HCT116 (cell line): ENCODE results near the gene SAE1. TPM values are rescaled to one million over a fixed set of nuclear protein-coding genes. Genes with fewer than 3 reads are reported as not detected.

ENCODE experiments used
- ATAC-seq: fragments of 200-7000 bp; cut with Tn5 transposase; 2 replicates; pipeline ENCODE4 v1.9.1; 2020; ENCODE audit warnings: mild to moderate bottlenecking, moderate library complexity
- BruUV-seq: library from RNA; stranded (reverse); fragments of 400-500 nt; replicated peaks from 2 replicates; lab custom pipeline; 2021; lab: Mats Ljungman, UMichigan
- CTCF ChIA-PET: fragments of 300-600 bp; sonication (Branson Sonifier 250); formaldehyde crosslinking; loops from one replicate; lab custom pipeline; 2021; ENCODE audit warnings: antibody characterized with exemption; lab: Charles Lee
- POLR2A ChIA-PET: fragments of 300-600, 350-600 bp; sonication (Branson Sonifier 250); formaldehyde crosslinking; loops from one replicate; lab custom pipeline; 2021; ENCODE audit warnings: antibody characterized with exemption; lab: Charles Lee
- RAD21 ChIA-PET, 2 experiments: fragments of 300-600 bp; sonication (Branson Sonifier 250); formaldehyde crosslinking; loops; one replicate each; lab custom pipeline; 2023; ENCODE audit warnings: low total read pairs in 2 of 2; ENCODE audit not compliant: uncharacterized antibody in 2 of 2, unreplicated experiment in 2 of 2, low non-redundant PET in 1 of 2; lab: Charles Lee
- DNase-seq: peaks from one replicate; pipeline ENCODE4 v3.0.0-alpha.2; 2010; ENCODE audit warnings: low read depth, low spot score
- H2AFZ ChIP-seq: fragments of 200-600 bp; shearing (Covaris generic), sonication (generic); 2 replicates; pipeline ENCODE4 v1.6.1; 2017; ENCODE audit warnings: low read depth, mixed run types, mixed read lengths, antibody characterized with exemption, low read length; ENCODE audit not compliant: poor library complexity, severe bottlenecking
- H3K27ac ChIP-seq: 2 replicates; pipeline ENCODE4 v1.5.1; 2012; ENCODE audit warnings: low read depth, low read length
- H3K27me3 ChIP-seq: fragments of 200-600 bp; sonication (generic); 2 replicates; pipeline ENCODE4 v1.6.1; 2016; ENCODE audit warnings: mixed run types, low read length, mixed read lengths; ENCODE audit not compliant: insufficient read depth
- H3K36me3 ChIP-seq, 2 experiments: fragments of 200-500 bp in 1 of 2; fragments of 200-600 bp in 1 of 2; sonication (Bioruptor generic) in 1 of 2; sonication (generic) in 1 of 2; 2 replicates each; pipeline versions ENCODE4 v1.5.1 to v1.6.1; 2014 to 2016; ENCODE audit warnings: low read length in 2 of 2, inconsistent platforms in 1 of 2, mixed read lengths in 1 of 2, mixed run types in 1 of 2; ENCODE audit not compliant: insufficient read depth in 2 of 2, control insufficient read depth in 1 of 2
- H3K4me1 ChIP-seq, 2 experiments: fragments of 200-600 bp in 1 of 2; sonication (generic) in 1 of 2; 2 replicates each; pipeline versions ENCODE4 v1.5.1 to v1.6.1; 2012 to 2017; ENCODE audit warnings: low read length in 2 of 2, inconsistent platforms in 1 of 2, mild to moderate bottlenecking in 1 of 2, mixed read lengths in 1 of 2, mixed run types in 1 of 2, moderate library complexity in 1 of 2; ENCODE audit not compliant: insufficient read depth in 2 of 2, control insufficient read depth in 1 of 2
- H3K4me2 ChIP-seq: fragments of 200-600 bp; sonication (generic); 2 replicates; pipeline ENCODE4 v1.6.1; 2017; ENCODE audit warnings: mixed run types, low read length, mixed read lengths
- H3K4me3 ChIP-seq, 2 experiments: fragments of 200-600 bp in 1 of 2; sonication (generic) in 1 of 2; replicated peaks in 1 of 2; 2 replicates each; pipeline ENCODE4 v1.5.1; 2011 to 2016; ENCODE audit warnings: low read length in 2 of 2, control low read depth in 1 of 2, low read depth in 1 of 2, mild to moderate bottlenecking in 1 of 2, mixed read lengths in 1 of 2, mixed run types in 1 of 2
- H3K79me2 ChIP-seq: fragments of 200-600 bp; sonication (generic); 2 replicates; pipeline ENCODE4 v1.6.1; 2017; ENCODE audit warnings: mild to moderate bottlenecking, mixed run types, low read length, moderate library complexity, mixed read lengths; ENCODE audit not compliant: insufficient read depth
- H3K9ac ChIP-seq: fragments of 200-600 bp; sonication (generic); 2 replicates; pipeline ENCODE4 v1.6.1; 2016; ENCODE audit warnings: low read length, mixed read lengths
- H3K9me2 ChIP-seq: fragments of 200-600 bp; sonication (generic), shearing (Covaris generic); 2 replicates; pipeline ENCODE4 v1.6.1; 2017; ENCODE audit warnings: mixed run types, mild to moderate bottlenecking, moderate library complexity; ENCODE audit not compliant: insufficient read depth
- H3K9me3 ChIP-seq, 2 experiments: fragments of 200-500 bp in 1 of 2; fragments of 200-600 bp in 1 of 2; sonication (Bioruptor generic) in 1 of 2; sonication (generic) in 1 of 2; 2 replicates each; pipeline ENCODE4 v1.6.1; 2014 to 2017; ENCODE audit warnings: low read length in 2 of 2, mixed read lengths in 2 of 2, inconsistent platforms in 1 of 2, low read depth in 1 of 2, mild to moderate bottlenecking in 1 of 2, mixed run types in 1 of 2, moderate library complexity in 1 of 2; ENCODE audit not compliant: control insufficient read depth in 1 of 2, insufficient read depth in 1 of 2
- H4K20me1 ChIP-seq: fragments of 200-600 bp; sonication (generic), shearing (Covaris generic); 2 replicates; pipeline ENCODE4 v1.6.1; 2017; ENCODE audit warnings: mixed run types, mild to moderate bottlenecking, moderate library complexity; ENCODE audit not compliant: insufficient read depth
- CBX3 ChIP-seq: IDR thresholded peaks from 2 replicates; pipeline ENCODE4 v1.6.1; 2012; ENCODE audit warnings: low read depth
- ELF1 ChIP-seq: IDR thresholded peaks from 2 replicates; pipeline ENCODE4 v1.6.1; 2012; ENCODE audit warnings: low read depth, borderline replicate concordance
- EZH2 ChIP-seq: fragments of 200-600 bp; sonication (generic); IDR thresholded peaks from 2 replicates; pipeline ENCODE4 v1.6.1; 2017; ENCODE audit warnings: antibody characterized with exemption, mixed run types
- EZH2phosphoT487 ChIP-seq: fragments of 200-600 bp; IDR thresholded peaks from 2 replicates; pipeline ENCODE4 v1.6.1; 2018; ENCODE audit warnings: antibody characterized with exemption, borderline replicate concordance
- JUND ChIP-seq: IDR thresholded peaks from 2 replicates; pipeline ENCODE4 v1.6.1; 2012
- POLR2A ChIP-seq: IDR thresholded peaks from 2 replicates; pipeline ENCODE4 v1.7.0; 2011; ENCODE audit warnings: borderline replicate concordance; ENCODE audit not compliant: insufficient read depth, insufficient read length; ENCODE audit errors: extremely low read depth
- POLR2AphosphoS5 ChIP-seq: IDR thresholded peaks from 2 replicates; pipeline ENCODE4 v1.6.1; 2011; ENCODE audit warnings: mild to moderate bottlenecking, low read depth, low read length, moderate library complexity
- RAD21 ChIP-seq: IDR thresholded peaks from 2 replicates; pipeline ENCODE4 v1.6.1; 2012; ENCODE audit warnings: low read depth, mild to moderate bottlenecking
- SRF ChIP-seq: IDR thresholded peaks from 2 replicates; pipeline ENCODE4 v1.6.1; 2012; ENCODE audit warnings: low read depth
- YY1 ChIP-seq: IDR thresholded peaks from 2 replicates; pipeline ENCODE4 v1.6.1; 2011; ENCODE audit warnings: low read length, low read depth, moderate library complexity, mild to moderate bottlenecking; ENCODE audit not compliant: insufficient replicate concordance; ENCODE audit errors: extremely low read depth
- ZFX ChIP-seq: fragments of 450-650 bp; IDR thresholded peaks from 2 replicates; pipeline ENCODE4 v1.6.1; 2017
- intact Hi-C: fragments of 100-400 bp; cut with micrococcal nuclease; formaldehyde crosslinking; loops from 2 replicates; pipeline ENCODE4 v1.10.0; 2022
- total RNA-seq: library from RNA; stranded (reverse); gene quantifications from one replicate; pipeline ENCODE4 v1.2.1, GENCODE V29; 2021; ENCODE audit not compliant: unreplicated experiment
- TF ChIP-seq, protein P1 (sequence below): IDR thresholded peaks from 2 replicates; pipeline ENCODE4 v1.6.1; 2012
- TF ChIP-seq, protein P2 (sequence below), 3 experiments: fragments of 200-600 bp in 1 of 3; sonication (generic) in 1 of 3; IDR thresholded peaks in 2 of 3; conservative IDR thresholded peaks in 1 of 3; 2 replicates each; pipeline ENCODE4 v1.5.1; 2012 to 2017; ENCODE audit warnings: low read depth in 2 of 3, low read length in 2 of 3, antibody characterized with exemption in 1 of 3, borderline replicate concordance in 1 of 3, control low read depth in 1 of 3, mild to moderate bottlenecking in 1 of 3, mixed read lengths in 1 of 3, mixed run types in 1 of 3, moderate library complexity in 1 of 3; ENCODE audit not compliant: insufficient read depth in 1 of 3
- TF ChIP-seq, protein P3 (sequence below): IDR thresholded peaks from 2 replicates; pipeline ENCODE4 v1.6.1; 2012; ENCODE audit warnings: low read depth

The SAE1 gene
- total RNA-seq, 1 experiment from 2014 or later, result 213 TPM

DNA sequence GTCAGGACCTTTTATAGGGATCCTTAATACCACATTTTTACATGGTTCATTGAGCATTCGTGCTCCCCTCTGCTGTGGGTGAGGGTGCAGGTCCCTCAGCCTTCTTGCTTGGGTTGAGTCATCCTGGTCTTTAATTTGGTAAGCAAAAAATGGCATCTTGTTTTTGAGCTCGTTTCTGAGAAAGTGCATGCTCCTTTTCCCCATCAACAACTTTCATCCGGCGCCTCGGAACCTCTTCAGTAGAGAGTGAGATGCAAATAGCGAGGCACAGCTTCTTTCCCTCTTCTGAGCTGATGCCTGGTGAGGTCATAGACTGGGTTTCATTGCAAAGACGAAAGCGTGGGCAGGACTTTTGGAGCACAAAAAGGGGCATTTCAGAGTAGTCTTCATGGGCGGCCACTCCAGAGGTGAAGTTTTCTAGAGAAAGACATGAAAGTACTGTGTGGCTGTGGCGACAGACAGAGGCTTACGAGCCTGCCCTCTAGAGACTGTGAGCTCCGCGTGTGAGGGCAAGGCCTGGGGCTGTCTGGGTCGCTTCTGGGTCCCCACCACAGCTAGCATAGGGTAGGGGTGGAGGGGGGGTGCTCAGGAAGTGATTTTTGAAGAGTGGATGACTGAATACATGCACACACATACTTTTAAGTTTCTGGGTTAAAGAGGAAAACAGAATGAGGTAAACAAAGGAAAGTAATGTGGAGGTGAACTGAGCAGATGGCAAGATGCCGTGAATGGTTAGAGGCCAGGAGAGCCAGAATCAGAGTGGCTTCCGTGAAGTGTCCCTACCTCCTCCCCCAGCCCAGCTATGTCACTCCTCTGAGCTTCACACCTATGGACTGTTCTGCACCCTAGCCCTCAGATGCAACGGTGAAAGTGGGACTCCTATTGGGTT lies 56.1 kb downstream of the SAE1 start:
- DNase-seq (no peak), ATAC-seq (no peak)
- H3K4me2 ChIP-seq, result no peak overlapping the region
- peaks cover 13% of the 10 kb centered on the region; the same call in 1 of the 2 replicates for H4K20me1 ChIP-seq
- no peak overlapping the region for H2AFZ ChIP-seq
- H3K27ac ChIP-seq, result peak overlapping the region; percentile 76
- no TSS peak for BruUV-seq
- RAD21 ChIA-PET, result no interaction called here
- H3K4me1 ChIP-seq, result peaks cover 76 to 83% of the 10 kb centered on the region in 2 experiments
- intact Hi-C loops, result no loop called here
- H3K9me2 ChIP-seq, result no peaks in the 10 kb centered on the region
- CTCF ChIA-PET, result interaction anchor here (2.4 to 2.5 kb wide), 2 partner anchors 24 to 58 kb away, joined by 5 to 10 read pairs; no protein-coding TSS in a partner anchor
- H3K79me2 ChIP-seq, result peaks cover 81% of the 10 kb centered on the region
- H3K4me3 ChIP-seq, result no peak overlapping the region
- H3K9me3 ChIP-seq, result no peaks in the 10 kb centered on the region
- H3K27me3 ChIP-seq, result no peaks in the 10 kb centered on the region
- H3K36me3 ChIP-seq, result peaks cover 2 to 13% of the 10 kb centered on the region in 2 experiments; a peak in 3 of 4 replicates
- POLR2A ChIA-PET, result interaction anchor here (1.3 kb wide), 1 partner anchor 39 kb away, joined by 3 read pairs; no protein-coding TSS in a partner anchor
- TF ChIP-seq EZH2phosphoT487 (no peak), CBX3 (no peak), POLR2AphosphoS5 (no peak), YY1 (no peak), JUND (no peak), SRF (no peak), ZFX (no peak), POLR2A (no peak), EZH2 (no peak), ELF1 (no peak), RAD21 (no peak)
- TF ChIP-seq, protein P1, sequence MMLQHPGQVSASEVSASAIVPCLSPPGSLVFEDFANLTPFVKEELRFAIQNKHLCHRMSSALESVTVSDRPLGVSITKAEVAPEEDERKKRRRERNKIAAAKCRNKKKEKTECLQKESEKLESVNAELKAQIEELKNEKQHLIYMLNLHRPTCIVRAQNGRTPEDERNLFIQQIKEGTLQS, result no peak
- TF ChIP-seq, protein P2, sequence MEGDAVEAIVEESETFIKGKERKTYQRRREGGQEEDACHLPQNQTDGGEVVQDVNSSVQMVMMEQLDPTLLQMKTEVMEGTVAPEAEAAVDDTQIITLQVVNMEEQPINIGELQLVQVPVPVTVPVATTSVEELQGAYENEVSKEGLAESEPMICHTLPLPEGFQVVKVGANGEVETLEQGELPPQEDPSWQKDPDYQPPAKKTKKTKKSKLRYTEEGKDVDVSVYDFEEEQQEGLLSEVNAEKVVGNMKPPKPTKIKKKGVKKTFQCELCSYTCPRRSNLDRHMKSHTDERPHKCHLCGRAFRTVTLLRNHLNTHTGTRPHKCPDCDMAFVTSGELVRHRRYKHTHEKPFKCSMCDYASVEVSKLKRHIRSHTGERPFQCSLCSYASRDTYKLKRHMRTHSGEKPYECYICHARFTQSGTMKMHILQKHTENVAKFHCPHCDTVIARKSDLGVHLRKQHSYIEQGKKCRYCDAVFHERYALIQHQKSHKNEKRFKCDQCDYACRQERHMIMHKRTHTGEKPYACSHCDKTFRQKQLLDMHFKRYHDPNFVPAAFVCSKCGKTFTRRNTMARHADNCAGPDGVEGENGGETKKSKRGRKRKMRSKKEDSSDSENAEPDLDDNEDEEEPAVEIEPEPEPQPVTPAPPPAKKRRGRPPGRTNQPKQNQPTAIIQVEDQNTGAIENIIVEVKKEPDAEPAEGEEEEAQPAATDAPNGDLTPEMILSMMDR (IDR thresholded peaks at IDR 0.05 in 2 of 3, conservative IDR thresholded peaks at IDR 0.05 in 1 of 3; ENCODE audit: borderline replicate concordance in 1 of 3, insufficient read depth in 1 of 3, low read depth in 2 of 3, low read length in 2 of 3), result no peak
- TF ChIP-seq, protein P3, sequence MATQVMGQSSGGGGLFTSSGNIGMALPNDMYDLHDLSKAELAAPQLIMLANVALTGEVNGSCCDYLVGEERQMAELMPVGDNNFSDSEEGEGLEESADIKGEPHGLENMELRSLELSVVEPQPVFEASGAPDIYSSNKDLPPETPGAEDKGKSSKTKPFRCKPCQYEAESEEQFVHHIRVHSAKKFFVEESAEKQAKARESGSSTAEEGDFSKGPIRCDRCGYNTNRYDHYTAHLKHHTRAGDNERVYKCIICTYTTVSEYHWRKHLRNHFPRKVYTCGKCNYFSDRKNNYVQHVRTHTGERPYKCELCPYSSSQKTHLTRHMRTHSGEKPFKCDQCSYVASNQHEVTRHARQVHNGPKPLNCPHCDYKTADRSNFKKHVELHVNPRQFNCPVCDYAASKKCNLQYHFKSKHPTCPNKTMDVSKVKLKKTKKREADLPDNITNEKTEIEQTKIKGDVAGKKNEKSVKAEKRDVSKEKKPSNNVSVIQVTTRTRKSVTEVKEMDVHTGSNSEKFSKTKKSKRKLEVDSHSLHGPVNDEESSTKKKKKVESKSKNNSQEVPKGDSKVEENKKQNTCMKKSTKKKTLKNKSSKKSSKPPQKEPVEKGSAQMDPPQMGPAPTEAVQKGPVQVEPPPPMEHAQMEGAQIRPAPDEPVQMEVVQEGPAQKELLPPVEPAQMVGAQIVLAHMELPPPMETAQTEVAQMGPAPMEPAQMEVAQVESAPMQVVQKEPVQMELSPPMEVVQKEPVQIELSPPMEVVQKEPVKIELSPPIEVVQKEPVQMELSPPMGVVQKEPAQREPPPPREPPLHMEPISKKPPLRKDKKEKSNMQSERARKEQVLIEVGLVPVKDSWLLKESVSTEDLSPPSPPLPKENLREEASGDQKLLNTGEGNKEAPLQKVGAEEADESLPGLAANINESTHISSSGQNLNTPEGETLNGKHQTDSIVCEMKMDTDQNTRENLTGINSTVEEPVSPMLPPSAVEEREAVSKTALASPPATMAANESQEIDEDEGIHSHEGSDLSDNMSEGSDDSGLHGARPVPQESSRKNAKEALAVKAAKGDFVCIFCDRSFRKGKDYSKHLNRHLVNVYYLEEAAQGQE, result no peak
- TF ChIP-seq, all 23 proteins: peak for 0
- no peak overlapping the region for H3K9ac ChIP-seq
